A549 (cell line): ENCODE results near the gene NTM. TPM values are rescaled to one million over a fixed set of nuclear protein-coding genes. Genes with fewer than 3 reads are reported as not detected.

Experiments used
- ATAC-seq, 2 experiments: fragments of 200-7000 bp in 1 of 2; fragments of >200 bp in 1 of 2; cut with Nextera tagmentation in 1 of 2; cut with Tn5 transposase in 1 of 2; 3 replicates each; pipeline versions ENCODE4 v1.8.0 to v1.9.1; 2018 to 2020; ENCODE audit warnings: mild to moderate bottlenecking in 1 of 2, moderate library complexity in 1 of 2
- CTCF ChIA-PET: fragments of 300-600 bp; sonication (Branson Sonifier 250); formaldehyde crosslinking; extraction: SDS; loops from one replicate; lab custom pipeline; 2021; ENCODE audit warnings: antibody characterized with exemption, inconsistent platforms; lab: Yijun Ruan, JAX
- POLR2A ChIA-PET: fragments of 350-600 bp; formaldehyde crosslinking; extraction: SDS; loops from one replicate; lab custom pipeline; 2021; ENCODE audit warnings: antibody characterized with exemption, inconsistent platforms; lab: Yijun Ruan, JAX
- DNase-seq, 2 experiments: peaks; one replicate each; pipeline versions ENCODE4 v3.0.0 to v3.0.0-alpha.2; 2011 to 2016; ENCODE audit warnings: low read depth in 1 of 2, low spot score in 1 of 2
- FAIRE-seq: peaks from 2 replicates; lab custom pipeline; 2011; peaks lifted over from hg19 to GRCh38; lab: Jason Lieb, UNC
- H3K27ac ChIP-seq, 2 experiments: fragments of >200 bp; sonication (Bioruptor Twin); formaldehyde crosslinking; 3 replicates each; pipeline ENCODE4 v1.5.1; 2016 to 2017
- H3K4me1 ChIP-seq: fragments of >200 bp; sonication (Bioruptor Twin); formaldehyde crosslinking; 3 replicates; pipeline ENCODE4 v1.6.1; 2016
- H3K4me2 ChIP-seq: fragments of >200 bp; sonication (Bioruptor Twin); formaldehyde crosslinking; 3 replicates; pipeline ENCODE4 v1.6.1; 2016
- H3K4me3 ChIP-seq: fragments of >200 bp; sonication (Bioruptor Twin); formaldehyde crosslinking; 3 replicates; pipeline ENCODE4 v1.5.1; 2016
- H3K9me3 ChIP-seq: fragments of >200 bp; sonication (Bioruptor Twin); formaldehyde crosslinking; 3 replicates; pipeline ENCODE4 v1.6.1; 2016
- BHLHE40 ChIP-seq: IDR thresholded peaks from 2 replicates; pipeline ENCODE4 v1.6.1; 2012; ENCODE audit warnings: low read depth, low read length, inconsistent platforms
- CHD2 ChIP-seq: fragments of 150-350 bp; IDR thresholded peaks from 2 replicates; pipeline ENCODE4 v1.6.1; 2014; ENCODE audit warnings: low read length; ENCODE audit not compliant: partially characterized antibody
- CHD4 ChIP-seq: fragments of 200-600 bp; sonication (generic); IDR thresholded peaks from 2 replicates; pipeline ENCODE4 v1.6.1; 2016; ENCODE audit warnings: antibody characterized with exemption, mild to moderate bottlenecking, borderline replicate concordance
- EHMT2 ChIP-seq: fragments of 200-600 bp; sonication (generic); IDR thresholded peaks from 2 replicates; pipeline ENCODE4 v1.6.1; 2016; ENCODE audit warnings: antibody characterized with exemption, low read depth, mild to moderate bottlenecking, moderate library complexity
- ELK1 ChIP-seq: fragments of 150-350 bp; IDR thresholded peaks from 2 replicates; pipeline ENCODE4 v1.6.1; 2014; ENCODE audit warnings: low read depth, mild to moderate bottlenecking, low read length
- FOSB ChIP-seq: fragments of 250-450 bp; sonication (Bioruptor Pico); IDR thresholded peaks from 2 replicates; pipeline ENCODE4 v1.5.0; 2020; ENCODE audit warnings: mild to moderate bottlenecking, moderate library complexity
- FOSL2 ChIP-seq, 2 experiments: fragments of 450-650 bp in 1 of 2; fragments of >200 bp in 1 of 2; sonication (Bioruptor Twin) in 1 of 2; formaldehyde crosslinking; IDR thresholded peaks; 2 replicates each; pipeline versions ENCODE4 v1.5.0 to v1.6.1; 2016 to 2020; ENCODE audit warnings: mild to moderate bottlenecking in 1 of 2, moderate library complexity in 1 of 2
- FOXS1 ChIP-seq: fragments of 250-450 bp; sonication (Bioruptor Pico); IDR thresholded peaks from 2 replicates; pipeline ENCODE4 v1.5.0; 2020; ENCODE audit warnings: mild to moderate bottlenecking, moderate library complexity
- GATA3 ChIP-seq: IDR thresholded peaks from 2 replicates; pipeline ENCODE4 v1.6.1; 2012; ENCODE audit warnings: borderline replicate concordance
- HDAC2 ChIP-seq: fragments of 200-600 bp; sonication (generic); IDR thresholded peaks from 2 replicates; pipeline ENCODE4 v1.6.1; 2016
- HEYL ChIP-seq: fragments of 250-450 bp; sonication (Bioruptor Pico); IDR thresholded peaks from 2 replicates; pipeline ENCODE4 v1.8.0; 2021; ENCODE audit warnings: mild to moderate bottlenecking, moderate library complexity
- JUNB ChIP-seq: fragments of >200 bp; sonication (Bioruptor Twin); formaldehyde crosslinking; IDR thresholded peaks from 2 replicates; pipeline ENCODE4 v1.6.1; 2016
- KDM5A ChIP-seq: fragments of 200-600 bp; sonication (generic); IDR thresholded peaks from 2 replicates; pipeline ENCODE4 v1.6.1; 2016; ENCODE audit warnings: antibody characterized with exemption, mild to moderate bottlenecking
- MAZ ChIP-seq: fragments of 150-350 bp; IDR thresholded peaks from 2 replicates; pipeline ENCODE4 v1.6.1; 2014; ENCODE audit warnings: antibody characterized with exemption, low read depth, low read length, borderline replicate concordance
- MYC ChIP-seq: IDR thresholded peaks from 2 replicates; pipeline ENCODE4 v1.6.1; 2012; ENCODE audit warnings: mild to moderate bottlenecking, inconsistent platforms, low read length, improper control_type of control experiment, borderline replicate concordance
- NR3C1 ChIP-seq: fragments of >200 bp; sonication (Bioruptor Twin); formaldehyde crosslinking; IDR thresholded peaks from 3 replicates; pipeline ENCODE4 v1.6.1; 2017
- PBX3 ChIP-seq: IDR thresholded peaks from 2 replicates; pipeline ENCODE4 v1.6.1; 2012
- PHF8 ChIP-seq: fragments of 200-600 bp; sonication (generic); IDR thresholded peaks from 2 replicates; pipeline ENCODE4 v1.6.1; 2016; ENCODE audit warnings: low read depth, mild to moderate bottlenecking, antibody characterized with exemption, moderate library complexity, borderline replicate concordance
- POLR2AphosphoS2 ChIP-seq: conservative IDR thresholded peaks from 2 replicates; pipeline ENCODE4 v1.6.1; 2012; ENCODE audit warnings: low read length, improper control_type of control experiment, inconsistent platforms
- SMC3 ChIP-seq: fragments of >200 bp; sonication (Bioruptor Twin); formaldehyde crosslinking; IDR thresholded peaks from 3 replicates; pipeline ENCODE4 v1.6.1; 2018; ENCODE audit warnings: inconsistent platforms
- TFCP2L1 ChIP-seq: fragments of 250-450 bp; sonication (Bioruptor Pico); IDR thresholded peaks from 2 replicates; pipeline ENCODE4 v1.5.0; 2021; ENCODE audit warnings: mild to moderate bottlenecking
- ZC3H11A ChIP-seq: fragments of 450-650 bp; IDR thresholded peaks from 2 replicates; pipeline ENCODE4 v1.6.1; 2014; ENCODE audit warnings: antibody characterized with exemption, mild to moderate bottlenecking
- ZFP36 ChIP-seq: fragments of 450-650 bp; IDR thresholded peaks from 2 replicates; pipeline ENCODE4 v1.6.1; 2014; ENCODE audit warnings: borderline replicate concordance; ENCODE audit not compliant: partially characterized antibody
- ZSCAN20 ChIP-seq: fragments of 250-450 bp; sonication (Bioruptor Pico); IDR thresholded peaks from 2 replicates; pipeline ENCODE4 v1.8.0; 2022; ENCODE audit warnings: mild to moderate bottlenecking, moderate library complexity
- WGBS: methylation state at CpG from one replicate; pipeline ENCODE4 v1.1.6; 2017; ENCODE audit errors: missing lambda C conversion rate; 5-methylcytosine and 5-hydroxymethylcytosine counted together
- polyA plus RNA-seq, 4 experiments: library from polyadenylated mRNA; depleted of rRNA in 3 of 4; stranded (reverse); fragments of >200 nt; fragmentation: RNase III in 1 of 4; extraction: RNeasy Plus Mini Kit Qiagen cat#74134 plus additional on column Dnase treatment in 1 of 4; gene quantifications; 2 replicates in 3 of 4; 3 replicates in 1 of 4; pipeline ENCODE4 v1.2.3, GENCODE V29; 2011 to 2017
- TF ChIP-seq, protein P1 (sequence below): IDR thresholded peaks from 2 replicates; pipeline ENCODE4 v1.6.1; 2012
- TF ChIP-seq, protein P2 (sequence below): fragments of 250-450 bp; sonication (Bioruptor Pico); IDR thresholded peaks from 2 replicates; pipeline ENCODE4 v1.5.0; 2020; ENCODE audit warnings: low read depth, mild to moderate bottlenecking, moderate library complexity
- TF ChIP-seq, protein P3 (sequence below): fragments of >200 bp; sonication (Bioruptor Twin); formaldehyde crosslinking; IDR thresholded peaks from 3 replicates; pipeline ENCODE4 v1.5.1; 2016

The NTM gene
- polyA plus RNA-seq, 2 of the 4 experiments (the other 2 are of a cell fraction) = not detected

DNA sequence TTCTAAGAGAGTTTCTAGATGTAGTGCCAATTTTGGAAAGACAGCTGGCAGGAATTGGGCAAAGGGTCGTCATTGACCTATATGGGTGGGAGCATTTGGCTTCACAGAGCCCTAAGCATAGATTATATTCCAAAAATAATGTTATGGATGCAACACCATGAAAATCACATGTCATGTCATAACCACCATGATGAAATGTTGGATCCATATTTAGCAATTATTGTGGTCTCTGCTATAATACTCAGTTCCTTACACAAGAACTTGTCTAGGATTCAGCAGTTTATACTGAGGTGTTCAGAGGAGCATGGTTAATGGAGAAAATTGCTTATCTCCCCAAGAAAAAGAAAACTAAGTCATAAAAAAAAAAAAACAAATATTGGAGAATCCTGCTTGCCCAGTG is 31.6 kb downstream of the NTM start:
- FAIRE-seq (no peak), ATAC-seq (no peak), DNase-seq (no peak)
- H3K27ac ChIP-seq = no peak overlapping the region
- TF ChIP-seq SMC3 (no peak), ZC3H11A (no peak), CHD4 (no peak), HDAC2 (no peak), HEYL (CRISPR knock-in tag) (no peak), GATA3 (no peak), PHF8 (no peak), MYC (no peak), KDM5A (no peak), FOXS1 (CRISPR knock-in tag) (no peak), BHLHE40 (no peak), ELK1 (no peak), CHD2 (no peak), ZFP36 (no peak), MAZ (no peak), FOSB (CRISPR knock-in tag) (no peak)
- TF ChIP-seq, protein P1, sequence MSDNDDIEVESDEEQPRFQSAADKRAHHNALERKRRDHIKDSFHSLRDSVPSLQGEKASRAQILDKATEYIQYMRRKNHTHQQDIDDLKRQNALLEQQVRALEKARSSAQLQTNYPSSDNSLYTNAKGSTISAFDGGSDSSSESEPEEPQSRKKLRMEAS = no peak
- TF ChIP-seq, protein P2, sequence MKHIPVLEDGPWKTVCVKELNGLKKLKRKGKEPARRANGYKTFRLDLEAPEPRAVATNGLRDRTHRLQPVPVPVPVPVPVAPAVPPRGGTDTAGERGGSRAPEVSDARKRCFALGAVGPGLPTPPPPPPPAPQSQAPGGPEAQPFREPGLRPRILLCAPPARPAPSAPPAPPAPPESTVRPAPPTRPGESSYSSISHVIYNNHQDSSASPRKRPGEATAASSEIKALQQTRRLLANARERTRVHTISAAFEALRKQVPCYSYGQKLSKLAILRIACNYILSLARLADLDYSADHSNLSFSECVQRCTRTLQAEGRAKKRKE (CRISPR knock-in tag) = no peak
- ChIA-PET CTCF (no interaction called here), POLR2A (no interaction called here)
- no peaks in the 10 kb centered on the region for H3K9me3 ChIP-seq
- no peak overlapping the region for H3K4me3 ChIP-seq
- no peak overlapping the region for H3K4me2 ChIP-seq
- no peaks in the 10 kb centered on the region for H3K4me1 ChIP-seq
- 0% methylated on average over 1 of the region's 1 CpG for WGBS

DNA sequence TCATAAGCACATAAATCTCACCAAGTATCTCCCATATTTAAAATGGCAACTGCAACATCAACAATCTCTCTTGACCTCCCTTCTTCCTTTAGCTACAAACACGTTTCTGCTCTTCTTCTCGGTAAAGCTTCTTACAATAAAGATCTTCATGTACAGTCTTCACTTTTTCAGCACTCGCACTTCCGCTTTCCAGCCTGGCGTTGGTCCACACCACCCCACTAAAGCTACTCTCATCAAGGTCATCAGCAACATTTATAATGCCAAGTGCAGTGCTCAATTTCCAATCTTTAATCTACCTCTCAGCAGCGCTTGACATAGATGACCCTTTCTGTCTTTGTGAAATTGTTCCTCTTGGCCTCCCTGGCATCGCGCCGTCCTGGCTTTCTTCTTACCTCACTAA is 33.6 kb downstream of the NTM start:
- ChIA-PET CTCF (no interaction called here), POLR2A (no interaction called here)
- no peaks in the 10 kb centered on the region for H3K9me3 ChIP-seq
- H3K27ac ChIP-seq = no peak overlapping the region
- ATAC-seq = no peak
- no peak overlapping the region for H3K4me3 ChIP-seq
- WGBS = 45% methylated on average over 9 of the region's 9 CpGs
- no peak for TF ChIP-seq EHMT2
- TF ChIP-seq HEYL (CRISPR knock-in tag) = no peak
- no peak for TF ChIP-seq NR3C1
- no peak for TF ChIP-seq ZSCAN20 (CRISPR knock-in tag)
- TF ChIP-seq, protein P2 (CRISPR knock-in tag) = no peak
- TF ChIP-seq, protein P3, sequence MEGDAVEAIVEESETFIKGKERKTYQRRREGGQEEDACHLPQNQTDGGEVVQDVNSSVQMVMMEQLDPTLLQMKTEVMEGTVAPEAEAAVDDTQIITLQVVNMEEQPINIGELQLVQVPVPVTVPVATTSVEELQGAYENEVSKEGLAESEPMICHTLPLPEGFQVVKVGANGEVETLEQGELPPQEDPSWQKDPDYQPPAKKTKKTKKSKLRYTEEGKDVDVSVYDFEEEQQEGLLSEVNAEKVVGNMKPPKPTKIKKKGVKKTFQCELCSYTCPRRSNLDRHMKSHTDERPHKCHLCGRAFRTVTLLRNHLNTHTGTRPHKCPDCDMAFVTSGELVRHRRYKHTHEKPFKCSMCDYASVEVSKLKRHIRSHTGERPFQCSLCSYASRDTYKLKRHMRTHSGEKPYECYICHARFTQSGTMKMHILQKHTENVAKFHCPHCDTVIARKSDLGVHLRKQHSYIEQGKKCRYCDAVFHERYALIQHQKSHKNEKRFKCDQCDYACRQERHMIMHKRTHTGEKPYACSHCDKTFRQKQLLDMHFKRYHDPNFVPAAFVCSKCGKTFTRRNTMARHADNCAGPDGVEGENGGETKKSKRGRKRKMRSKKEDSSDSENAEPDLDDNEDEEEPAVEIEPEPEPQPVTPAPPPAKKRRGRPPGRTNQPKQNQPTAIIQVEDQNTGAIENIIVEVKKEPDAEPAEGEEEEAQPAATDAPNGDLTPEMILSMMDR = no peak
- TF ChIP-seq, protein P1 = no peak
- TF ChIP-seq FOSL2 (IDR thresholded peaks at IDR 0.05) = no peak
- no peak for TF ChIP-seq FOSL2 (CRISPR knock-in tag; IDR thresholded peaks at IDR 0.05)
- TF ChIP-seq JUNB = no peak
- no peak for TF ChIP-seq POLR2AphosphoS2
- no peak for TF ChIP-seq TFCP2L1 (CRISPR knock-in tag)
- TF ChIP-seq PBX3 = no peak
- FAIRE-seq = no peak
- no peaks in the 10 kb centered on the region for H3K4me1 ChIP-seq
- no peak for DNase-seq
- no peak overlapping the region for H3K4me2 ChIP-seq
